ENCODE data around the gene BCR.
A peak's percentile ranks its signal among the peaks of the same experiment; 100 is the strongest.

BCR gene

DNA sequence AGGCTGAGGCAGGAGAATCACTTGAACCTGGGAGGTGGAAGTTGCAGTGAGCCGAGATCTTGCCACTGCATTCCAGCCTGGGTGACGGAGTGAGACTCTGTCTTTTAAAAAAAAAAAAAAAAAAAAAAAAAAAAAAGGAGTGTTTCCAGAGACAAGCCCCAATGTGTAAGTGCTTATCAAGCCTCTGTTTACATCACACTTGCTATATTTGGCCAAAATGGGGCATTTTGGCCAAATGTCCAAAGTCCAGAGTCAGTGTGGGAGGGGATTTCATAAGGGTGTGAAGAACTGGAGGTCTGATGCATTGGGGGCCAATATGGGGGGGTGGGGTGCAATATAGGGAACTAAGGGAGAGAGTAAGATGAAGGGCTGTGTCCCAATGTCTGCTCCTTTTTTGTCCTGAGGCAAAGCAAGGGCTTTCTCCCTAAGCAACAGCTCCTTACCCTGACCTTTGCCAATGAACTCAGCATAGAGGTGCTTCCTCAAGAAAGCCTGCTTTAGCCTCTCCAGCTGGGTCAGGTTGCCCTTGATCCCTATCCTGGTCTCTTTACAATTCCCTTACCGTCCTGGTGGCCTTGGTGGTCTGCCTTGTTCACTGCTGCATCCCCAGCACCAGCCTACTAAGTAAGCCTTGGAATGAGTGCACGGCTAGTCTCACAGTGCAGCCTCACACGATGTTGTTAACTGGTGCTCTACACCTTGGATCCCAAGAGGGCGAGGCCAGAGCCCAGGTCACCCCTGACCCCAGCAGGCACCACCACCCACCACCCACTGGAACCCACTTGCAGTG is 14.1 kb upstream of the BCR start:
- DNase-seq: no peak
- no peak overlapping the region for H3K4me3 ChIP-seq (ENCODE audit: low read depth, low read length)
- H3K4me1 ChIP-seq: no peaks in the 10 kb centered on the region
- no peaks in the 10 kb centered on the region for H3K27me3 ChIP-seq
- H3K36me3 ChIP-seq: no peaks in the 10 kb centered on the region
- TF ChIP-seq CTCF (IDR thresholded peaks at IDR 0.05; ENCODE audit: low read depth, low read length): no peak
- H3K9me3 ChIP-seq: no peaks in the 10 kb centered on the region

DNA sequence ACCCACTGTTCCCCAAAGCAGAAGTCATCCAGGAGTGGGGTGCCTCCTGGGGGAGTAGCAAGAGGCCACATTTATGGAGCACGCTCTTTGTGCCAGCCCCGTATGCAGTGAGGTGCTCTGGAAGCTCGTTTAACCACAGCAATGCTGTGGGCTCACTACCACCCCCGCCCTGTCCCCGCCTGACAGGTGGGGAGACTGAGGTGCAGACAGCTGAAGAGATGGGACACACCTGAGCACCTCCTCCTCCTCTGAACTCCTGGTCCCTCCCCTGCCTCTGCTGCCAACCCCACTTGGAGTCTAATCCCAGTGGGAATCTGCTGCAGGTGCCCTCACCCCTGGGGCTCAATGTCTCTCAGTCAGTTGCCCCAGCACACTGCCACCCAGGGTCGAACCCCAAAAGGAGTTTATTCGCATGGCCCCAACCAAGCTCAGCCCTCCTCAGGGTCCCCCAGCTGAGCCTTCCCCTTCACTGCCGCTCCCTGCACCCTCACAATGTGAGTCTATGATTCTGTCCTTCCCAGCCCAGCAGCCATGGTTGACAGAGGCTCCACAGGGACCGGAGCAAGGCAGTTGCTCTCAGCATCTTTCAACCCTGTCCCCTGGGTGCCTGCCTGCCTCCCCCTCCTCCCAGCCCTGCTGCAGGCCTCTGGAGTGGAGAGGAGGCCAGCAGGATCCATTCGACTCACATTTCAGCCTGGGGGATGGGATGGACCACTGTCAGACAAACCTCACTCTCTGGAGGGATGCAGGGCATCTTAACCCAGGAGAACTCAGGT is 13.3 kb upstream of the BCR start:
- H3K9me3 ChIP-seq: no peaks in the 10 kb centered on the region
- no peaks in the 10 kb centered on the region for H3K27me3 ChIP-seq
- peak; percentile 47 for DNase-seq

GRCh38 chr22:23168391-23169042 is 11.8 kb upstream of the BCR start:
- H3K4me1 ChIP-seq: no peaks in the 10 kb centered on the region
- TF ChIP-seq CTCF (IDR thresholded peaks at IDR 0.05; ENCODE audit: low read depth, low read length): no peak

More for the DNA sequence above, 13.3 kb upstream of the BCR start:
- no peak for TF ChIP-seq CTCF (IDR thresholded peaks at IDR 0.05; ENCODE audit: low read depth, low read length)
- Histone ChIP-seq H3K36me3 (no peaks in the 10 kb centered on the region), H3K4me1 (no peaks in the 10 kb centered on the region), H3K4me3 (ENCODE audit: low read depth, low read length) (no peak overlapping the region)

DNA sequence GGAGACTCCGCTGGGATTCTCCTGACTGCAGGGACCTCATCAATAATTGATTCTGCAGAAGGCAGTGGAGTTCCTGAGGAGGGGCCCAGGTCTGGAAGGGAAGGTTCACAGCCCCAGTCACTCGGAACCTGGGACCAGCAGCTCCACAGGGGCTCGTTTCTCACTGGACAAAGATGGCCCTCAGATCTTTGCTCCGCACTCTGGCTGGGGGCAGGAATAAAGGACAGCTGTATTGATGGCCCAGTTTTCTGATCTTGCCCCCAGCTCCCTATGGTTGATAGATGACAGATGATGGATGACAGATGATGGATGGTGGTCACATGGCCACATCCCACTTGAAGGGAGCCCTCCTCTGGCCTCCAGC is 11.3 kb upstream of the BCR start:
- Histone ChIP-seq H3K36me3 (no peaks in the 10 kb centered on the region), H3K9me3 (no peaks in the 10 kb centered on the region), H3K4me3 (ENCODE audit: low read depth, low read length) (no peak overlapping the region), H3K4me1 (no peaks in the 10 kb centered on the region), H3K27me3 (no peaks in the 10 kb centered on the region)
- DNase-seq: no peak
- no peak for TF ChIP-seq CTCF (IDR thresholded peaks at IDR 0.05; ENCODE audit: low read depth, low read length)

More at GRCh38 chr22:23168391-23169042, 11.8 kb upstream of the BCR start:
- no peaks in the 10 kb centered on the region for H3K27me3 ChIP-seq
- no peaks in the 10 kb centered on the region for H3K36me3 ChIP-seq
- no peak for DNase-seq
- no peak overlapping the region for H3K4me3 ChIP-seq (ENCODE audit: low read depth, low read length)
- no peaks in the 10 kb centered on the region for H3K9me3 ChIP-seq

DNA sequence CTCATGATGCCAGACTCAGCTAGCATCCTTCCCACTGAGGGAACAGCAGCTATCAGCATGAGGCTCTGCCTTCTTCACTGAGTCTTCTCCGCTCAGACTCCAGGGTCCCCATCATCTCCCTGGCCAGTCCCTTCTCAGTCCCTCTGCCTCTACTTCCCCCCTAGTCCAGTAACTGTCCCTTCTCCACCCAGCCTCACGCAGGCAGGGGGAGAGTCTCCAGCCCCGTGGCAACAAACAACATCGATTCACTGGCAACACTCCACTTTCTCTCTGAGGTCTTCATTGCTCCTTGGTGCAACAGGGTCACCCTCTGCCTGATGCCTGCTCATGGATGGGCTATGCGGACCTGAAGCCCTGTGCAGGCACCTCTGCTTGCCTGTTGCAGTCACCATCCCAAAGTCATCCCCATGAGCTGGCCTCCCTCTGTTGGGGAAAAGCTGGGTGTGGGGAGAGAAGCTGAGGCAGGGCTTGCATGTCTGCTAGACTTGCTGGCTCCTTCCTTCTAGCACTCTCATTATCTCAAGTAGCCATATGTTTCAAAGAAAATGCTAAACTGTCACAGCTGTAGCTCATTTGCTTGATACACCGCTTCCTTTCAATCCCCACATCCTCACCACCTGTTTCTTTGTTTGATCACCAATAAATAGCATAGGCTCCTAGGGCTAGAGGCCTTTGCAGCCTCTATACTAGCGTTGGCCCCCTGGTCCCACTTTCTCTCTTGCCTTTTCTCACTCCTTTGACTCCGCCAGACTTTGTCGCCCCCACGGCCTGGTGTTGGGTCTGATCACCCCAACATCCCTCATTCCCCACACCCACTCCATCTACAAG is 4.3 kb upstream of the BCR start:
- Histone ChIP-seq H3K27me3 (no peaks in the 10 kb centered on the region), H3K4me3 (ENCODE audit: low read depth, low read length) (no peak overlapping the region), H3K9me3 (peaks cover 13% of the 10 kb centered on the region; the same call in 1 of the 2 replicates), H3K4me1 (no peaks in the 10 kb centered on the region), H3K36me3 (no peaks in the 10 kb centered on the region)
- no peak for TF ChIP-seq CTCF (IDR thresholded peaks at IDR 0.05; ENCODE audit: low read depth, low read length)
- no peak for DNase-seq

Measured in BE2C (cell line).